Measurements from ENCODE around the gene ING5. TPM values are rescaled to one million over a fixed set of nuclear protein-coding genes. Genes with fewer than 3 reads are reported as not detected.

The ING5 gene
- total RNA-seq, 2 donors from 2014 or later, result 27.3 to 64.8 TPM

- Histone ChIP-seq H3K9me3 (no peaks in the 10 kb centered on the region), H3K4me3 (no peak overlapping the region), H3K36me3 (peaks cover 2% of the 10 kb centered on the region), H3K27me3 (replicated peaks; ENCODE audit: insufficient read depth) (no peaks in the 10 kb centered on the region), H3K4me1 (ENCODE audit: control insufficient read depth in 1 of 2, low read depth in 2 of 2) (no peaks in the 10 kb centered on the region), H3K27ac (no peak overlapping the region)
- ATAC-seq (ENCODE audit: insufficient number of reproducible peaks, low FRiP score, low read depth), result no peak
- no peak for DNase-seq (ENCODE audit: low spot score)
- no peak for TF ChIP-seq CTCF (IDR thresholded peaks at IDR 0.05)
Observed at GRCh38 chr2:241767464-241768250, 65.8 kb downstream of the ING5 start.

GRCh38 chr2:241768251-241768711, 66.4 kb downstream of the ING5 start:
- Histone ChIP-seq H3K27ac (no peak overlapping the region), H3K27me3 (replicated peaks; ENCODE audit: insufficient read depth) (no peaks in the 10 kb centered on the region), H3K4me1 (ENCODE audit: control insufficient read depth in 1 of 2, low read depth in 2 of 2) (no peaks in the 10 kb centered on the region), H3K4me3 (no peak overlapping the region), H3K9me3 (no peaks in the 10 kb centered on the region), H3K36me3 (no peaks in the 10 kb centered on the region)
- no peak for TF ChIP-seq CTCF (IDR thresholded peaks at IDR 0.05)
- no peak for ATAC-seq (ENCODE audit: insufficient number of reproducible peaks, low FRiP score, low read depth)
- DNase-seq (ENCODE audit: low spot score), result no peak

- no peaks in the 10 kb centered on the region for H3K36me3 ChIP-seq
- H3K4me3 ChIP-seq, result no peak overlapping the region
- no peak overlapping the region for H3K27ac ChIP-seq
- H3K4me1 ChIP-seq (ENCODE audit: control insufficient read depth in 1 of 2, low read depth in 2 of 2), result no peaks in the 10 kb centered on the region
- H3K9me3 ChIP-seq, result no peaks in the 10 kb centered on the region
- DNase-seq (ENCODE audit: low spot score), result no peak
- H3K27me3 ChIP-seq (replicated peaks; ENCODE audit: insufficient read depth), result no peaks in the 10 kb centered on the region
- no peak for TF ChIP-seq CTCF (IDR thresholded peaks at IDR 0.05)
- no peak for ATAC-seq (ENCODE audit: insufficient number of reproducible peaks, low FRiP score, low read depth)
Observed at GRCh38 chr2:241768850-241769249, 67.0 kb downstream of the ING5 start.

GRCh38 chr2:241769819-241770184, 68.0 kb downstream of the ING5 start:
- Histone ChIP-seq H3K27ac (no peak overlapping the region), H3K9me3 (no peaks in the 10 kb centered on the region), H3K4me1 (ENCODE audit: control insufficient read depth in 1 of 2, low read depth in 2 of 2) (no peaks in the 10 kb centered on the region), H3K36me3 (no peaks in the 10 kb centered on the region), H3K27me3 (replicated peaks; ENCODE audit: insufficient read depth) (no peaks in the 10 kb centered on the region), H3K4me3 (no peak overlapping the region)
- DNase-seq (ENCODE audit: low spot score), result no peak
- no peak for TF ChIP-seq CTCF (IDR thresholded peaks at IDR 0.05)
- ATAC-seq (ENCODE audit: insufficient number of reproducible peaks, low FRiP score, low read depth), result no peak

GRCh38 chr2:241770185-241770935, 68.5 kb downstream of the ING5 start:
- H3K4me3 ChIP-seq, result no peak overlapping the region
- H3K9me3 ChIP-seq, result no peaks in the 10 kb centered on the region
- H3K27me3 ChIP-seq (replicated peaks; ENCODE audit: insufficient read depth), result no peaks in the 10 kb centered on the region
- H3K36me3 ChIP-seq, result no peaks in the 10 kb centered on the region
- no peaks in the 10 kb centered on the region for H3K4me1 ChIP-seq (ENCODE audit: control insufficient read depth in 1 of 2, low read depth in 2 of 2)
- ATAC-seq (ENCODE audit: insufficient number of reproducible peaks, low FRiP score, low read depth) (no peak), DNase-seq (ENCODE audit: low spot score) (no peak)
- no peak for TF ChIP-seq CTCF (IDR thresholded peaks at IDR 0.05)
- no peak overlapping the region for H3K27ac ChIP-seq

Measured in thoracic aorta (tissue), 2 donors.